ENCODE data around the gene CYP26B1. TPM values are rescaled to one million over a fixed set of nuclear protein-coding genes. Genes with fewer than 3 reads are reported as not detected.

CYP26B1 gene
- total RNA-seq, 4 donors from 2014 or later = 10.0 to 106 (median 33.0) TPM

DNA sequence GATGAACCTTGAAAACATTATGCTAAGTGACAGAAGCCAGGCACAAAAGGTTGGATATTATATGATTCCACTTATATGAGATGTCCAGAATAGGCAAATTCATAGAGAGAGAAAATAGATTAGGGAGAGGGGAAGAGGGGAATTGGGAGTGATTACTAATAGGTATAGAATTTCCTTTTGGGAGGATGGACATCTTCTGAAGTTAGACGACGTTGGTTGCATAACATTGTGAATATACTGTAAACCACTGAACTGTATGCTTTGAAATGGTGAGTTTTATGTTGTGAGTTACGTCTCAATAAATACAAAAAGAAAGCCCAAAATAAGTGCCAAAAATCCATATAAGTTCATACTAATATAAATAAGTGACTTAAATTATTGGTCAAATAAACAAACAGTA lies 18.6 kb upstream of the CYP26B1 start:
- TF ChIP-seq, protein P1, sequence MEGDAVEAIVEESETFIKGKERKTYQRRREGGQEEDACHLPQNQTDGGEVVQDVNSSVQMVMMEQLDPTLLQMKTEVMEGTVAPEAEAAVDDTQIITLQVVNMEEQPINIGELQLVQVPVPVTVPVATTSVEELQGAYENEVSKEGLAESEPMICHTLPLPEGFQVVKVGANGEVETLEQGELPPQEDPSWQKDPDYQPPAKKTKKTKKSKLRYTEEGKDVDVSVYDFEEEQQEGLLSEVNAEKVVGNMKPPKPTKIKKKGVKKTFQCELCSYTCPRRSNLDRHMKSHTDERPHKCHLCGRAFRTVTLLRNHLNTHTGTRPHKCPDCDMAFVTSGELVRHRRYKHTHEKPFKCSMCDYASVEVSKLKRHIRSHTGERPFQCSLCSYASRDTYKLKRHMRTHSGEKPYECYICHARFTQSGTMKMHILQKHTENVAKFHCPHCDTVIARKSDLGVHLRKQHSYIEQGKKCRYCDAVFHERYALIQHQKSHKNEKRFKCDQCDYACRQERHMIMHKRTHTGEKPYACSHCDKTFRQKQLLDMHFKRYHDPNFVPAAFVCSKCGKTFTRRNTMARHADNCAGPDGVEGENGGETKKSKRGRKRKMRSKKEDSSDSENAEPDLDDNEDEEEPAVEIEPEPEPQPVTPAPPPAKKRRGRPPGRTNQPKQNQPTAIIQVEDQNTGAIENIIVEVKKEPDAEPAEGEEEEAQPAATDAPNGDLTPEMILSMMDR (IDR thresholded peaks at IDR 0.05; ENCODE audit: low read depth) = no peak

DNA sequence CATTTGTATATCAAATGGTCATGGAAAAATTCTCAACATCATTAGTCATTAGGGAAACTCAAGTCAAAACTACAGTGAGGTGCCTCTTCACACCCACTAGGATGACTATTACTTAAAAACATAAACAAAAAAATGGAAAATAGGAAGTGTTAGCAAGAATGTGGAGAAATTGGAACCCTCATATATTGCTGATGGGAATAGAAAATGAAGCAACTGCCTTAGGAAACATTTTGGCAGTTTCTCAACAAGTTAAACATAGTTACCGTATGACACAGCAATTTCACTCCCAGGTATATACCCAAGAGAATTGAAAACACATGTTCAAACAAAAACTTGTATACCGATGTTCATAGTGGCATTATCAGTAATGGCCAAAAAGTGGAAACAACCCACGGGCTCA lies 18.1 kb upstream of the CYP26B1 start:
- TF ChIP-seq, protein P1 (IDR thresholded peaks at IDR 0.05; ENCODE audit: low read depth) = no peak

DNA sequence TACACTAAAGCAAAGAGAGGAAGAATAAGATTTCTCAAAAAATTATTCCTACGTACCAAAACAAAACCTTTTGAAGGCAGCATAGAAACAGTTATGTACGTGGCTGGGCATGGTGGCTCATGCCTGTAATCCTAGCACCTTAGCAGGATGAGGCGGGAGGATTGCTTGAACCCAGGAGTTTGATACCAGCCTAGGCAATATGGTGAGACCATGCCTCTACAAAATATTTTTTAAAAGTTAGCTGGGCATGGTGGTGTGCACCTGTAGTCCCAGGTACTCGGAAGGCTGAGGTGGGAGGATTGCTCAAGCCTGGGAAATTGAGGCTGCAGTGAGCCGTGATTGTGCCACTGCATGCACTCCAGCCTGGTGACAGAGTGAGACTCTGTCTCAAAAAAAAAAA lies 14.9 kb upstream of the CYP26B1 start:
- TF ChIP-seq, protein P1 (IDR thresholded peaks at IDR 0.05; ENCODE audit: low read depth) = no peak

DNA sequence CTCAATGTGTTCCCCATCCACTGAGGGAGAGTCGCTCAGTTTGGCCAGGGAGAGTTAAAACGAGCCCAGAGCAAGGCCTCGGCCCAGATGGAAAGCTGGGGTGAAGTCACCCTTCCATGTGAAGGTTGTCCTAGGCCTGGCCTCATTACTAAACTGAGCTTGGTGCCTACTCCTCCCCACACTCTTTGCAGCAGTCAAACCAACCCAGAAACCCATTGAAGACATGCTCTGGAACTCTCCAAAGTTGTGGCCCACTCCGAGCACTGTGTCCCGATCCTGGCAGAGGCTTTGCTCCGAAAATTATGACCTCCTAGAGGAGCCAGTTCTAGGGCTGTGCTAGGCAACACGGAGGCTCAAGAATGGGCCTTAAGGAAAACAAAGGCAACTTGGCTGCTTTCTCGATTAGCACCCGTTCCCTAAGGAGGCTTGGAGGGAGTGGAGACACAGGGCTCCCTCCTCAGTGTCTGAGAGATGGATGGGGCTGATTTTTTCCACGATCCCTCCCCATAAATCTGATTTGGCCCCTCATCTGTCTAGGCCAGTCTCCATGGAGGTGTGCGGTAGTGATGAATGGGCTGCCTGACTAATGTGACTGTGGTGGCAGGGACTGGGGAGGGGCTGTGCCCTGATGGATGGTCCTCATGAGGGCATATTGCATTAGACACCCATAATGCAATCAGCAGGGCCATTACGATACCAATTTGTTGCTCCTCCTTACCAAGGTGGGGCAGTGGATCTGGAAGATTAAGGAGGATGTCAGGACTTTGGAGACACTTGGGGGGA lies 11.7 kb upstream of the CYP26B1 start:
- TF ChIP-seq, protein P1 (IDR thresholded peaks at IDR 0.05; ENCODE audit: low read depth) = no peak

DNA sequence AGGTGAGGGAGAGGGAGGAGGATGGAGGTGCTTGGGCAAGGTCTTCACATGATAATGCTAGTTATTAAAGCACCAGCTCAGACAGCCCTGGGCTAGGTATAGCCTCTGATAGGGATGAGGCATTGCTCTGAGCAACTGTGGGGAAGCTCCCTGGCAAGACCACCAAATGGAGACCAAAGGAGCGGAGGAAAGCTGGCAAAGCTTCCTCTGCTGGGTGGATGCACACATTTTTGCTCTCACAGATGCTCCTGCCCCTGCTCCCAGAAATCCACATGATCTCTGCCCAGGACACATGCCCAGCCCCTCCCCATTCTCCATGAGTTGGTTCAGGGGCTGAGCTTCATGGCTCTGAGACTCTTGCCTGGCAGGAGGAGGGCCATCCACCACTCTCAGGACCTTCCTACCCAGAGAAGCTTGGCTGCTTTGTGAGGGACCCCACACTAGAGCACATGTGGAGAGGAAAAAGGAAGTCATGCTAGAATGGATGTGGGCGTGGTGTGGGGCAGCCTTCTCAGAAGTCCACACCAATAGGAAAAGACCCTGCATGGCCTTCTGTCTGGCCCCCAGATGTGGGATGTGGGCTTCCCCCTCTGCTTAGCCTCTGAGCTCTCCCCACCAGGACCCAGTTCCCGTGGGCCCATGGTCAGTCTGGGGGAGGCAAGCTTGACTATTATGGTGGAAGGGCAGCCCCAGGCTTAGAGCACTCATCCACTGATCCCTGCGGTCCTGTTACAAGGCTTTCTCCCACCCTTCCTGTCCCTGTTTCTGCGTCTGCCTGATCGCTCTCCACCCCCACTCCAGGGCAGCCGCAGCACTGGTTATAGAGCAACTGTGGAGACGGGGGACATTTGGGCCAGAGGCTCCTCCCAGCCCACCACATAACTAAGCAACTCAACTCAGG lies 10.5 kb upstream of the CYP26B1 start:
- TF ChIP-seq, protein P1 (IDR thresholded peaks at IDR 0.05; ENCODE audit: low read depth) = no peak

DNA sequence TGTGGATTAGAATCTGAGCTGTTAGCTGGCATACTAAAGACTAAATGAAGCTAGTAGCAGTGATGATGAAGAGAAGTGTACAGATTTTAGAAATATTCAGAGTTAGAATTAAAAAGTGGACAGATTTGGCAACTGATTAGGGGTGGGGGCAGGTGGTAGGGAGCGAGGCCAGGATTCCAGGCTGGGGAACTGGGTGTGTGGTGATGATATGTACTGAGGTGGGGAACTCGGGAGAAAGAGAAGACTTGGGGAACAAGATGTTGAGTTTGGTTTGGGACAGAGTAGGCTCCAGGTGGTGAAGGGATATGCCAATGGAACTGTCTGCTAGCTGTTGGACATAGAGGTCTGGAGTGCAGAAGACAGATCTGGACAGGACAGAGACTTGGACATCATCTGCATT lies 9.2 kb upstream of the CYP26B1 start:
- TF ChIP-seq, protein P1 (IDR thresholded peaks at IDR 0.05; ENCODE audit: low read depth) = no peak

DNA sequence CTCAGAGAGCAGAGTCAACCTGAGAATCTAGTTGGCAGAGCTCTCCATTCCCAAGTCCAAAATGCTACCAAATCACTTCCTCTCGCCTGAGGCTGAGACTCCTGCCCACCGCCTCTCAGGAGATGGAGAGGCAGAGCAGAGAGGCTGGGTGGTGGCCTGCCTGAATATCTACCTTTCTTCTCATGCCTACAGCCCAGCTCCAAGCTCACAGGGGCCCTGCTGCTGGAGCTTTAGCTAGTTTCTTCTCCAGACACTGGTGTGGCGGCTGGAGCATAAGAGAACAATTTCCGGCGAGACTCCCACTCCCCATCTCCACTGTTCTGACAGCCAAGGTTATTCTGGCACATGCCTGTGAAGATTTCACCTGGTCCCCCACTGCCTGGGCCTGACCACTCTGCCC lies 8.1 kb upstream of the CYP26B1 start:
- TF ChIP-seq, protein P1 (IDR thresholded peaks at IDR 0.05; ENCODE audit: low read depth) = no peak

Data from subcutaneous adipose tissue (tissue), 4 donors.